GM11168 (cell line): ENCODE data around the gene LCAT.

Experiments used
- in situ Hi-C: fragments of 300-500 bp; cut with MboI; formaldehyde crosslinking; loops from one replicate; pipeline ENCODE4 v1.12.0; 2022; ENCODE audit warnings: low sequenced_read_pairs; ENCODE audit not compliant: unreplicated experiment

LCAT gene

GRCh38 chr16:67935101-67935401, 8.9 kb downstream of the LCAT start:
- in situ Hi-C loops: no loop called here

DNA sequence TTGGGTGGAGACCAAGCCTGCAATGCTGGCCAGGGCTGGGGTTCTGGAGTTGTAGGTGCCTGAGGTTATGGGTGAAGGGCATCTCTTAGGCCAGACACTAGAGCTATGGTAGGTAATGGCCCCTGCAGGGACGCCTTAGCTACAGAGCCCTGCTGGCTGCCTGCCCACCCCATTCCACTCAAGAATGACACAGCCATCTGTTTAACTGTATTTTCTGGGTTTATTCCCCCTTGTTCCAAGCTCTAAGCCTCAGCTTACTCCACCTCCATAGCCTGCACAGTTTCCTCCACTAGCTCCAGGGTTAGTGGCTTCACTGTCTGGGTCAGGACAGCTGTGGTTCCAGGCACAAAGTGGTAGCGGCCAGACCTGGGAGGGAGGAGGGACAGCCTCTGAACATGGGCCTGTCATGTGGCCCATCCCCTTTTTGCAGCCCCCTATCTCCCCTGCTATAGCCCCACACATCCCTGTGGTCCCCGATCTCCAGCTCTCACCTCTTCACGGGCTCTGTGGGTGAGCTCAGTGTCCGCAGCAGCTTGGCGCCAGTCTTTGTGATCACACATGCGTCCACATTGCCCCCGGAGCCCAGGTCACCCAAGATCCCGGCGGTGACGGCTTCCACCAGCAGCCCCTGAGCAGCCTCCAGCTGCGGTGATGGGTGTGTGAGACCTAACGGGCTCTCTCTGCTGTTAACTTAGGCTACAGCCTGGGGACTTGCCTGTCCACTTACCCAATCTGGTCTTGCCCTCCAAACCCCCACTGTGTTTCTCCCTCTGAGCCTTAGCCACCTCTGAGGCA, 9.4 kb downstream of the LCAT start:
- in situ Hi-C loops: no loop called here

DNA sequence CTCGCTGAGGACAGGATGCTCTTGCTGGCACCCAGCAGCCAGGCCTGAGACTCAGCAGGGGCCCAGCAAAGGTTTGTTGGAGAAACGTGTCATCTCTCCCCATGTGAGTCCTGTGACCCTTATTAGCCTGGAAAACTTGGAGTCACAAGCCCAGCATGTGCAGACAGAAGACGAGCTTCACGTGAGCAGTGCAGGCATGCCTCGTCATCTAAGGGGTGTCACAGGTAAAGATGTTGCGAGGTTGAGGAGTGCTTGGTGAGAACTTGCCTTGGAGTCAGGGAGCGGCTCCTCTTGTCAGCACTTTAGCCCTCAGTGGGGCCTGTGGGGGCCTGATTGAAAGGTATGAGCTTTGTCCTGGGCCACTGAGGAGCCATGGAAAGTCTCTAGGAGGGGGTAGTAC, 10.1 kb downstream of the LCAT start:
- in situ Hi-C loops: no loop called here

DNA sequence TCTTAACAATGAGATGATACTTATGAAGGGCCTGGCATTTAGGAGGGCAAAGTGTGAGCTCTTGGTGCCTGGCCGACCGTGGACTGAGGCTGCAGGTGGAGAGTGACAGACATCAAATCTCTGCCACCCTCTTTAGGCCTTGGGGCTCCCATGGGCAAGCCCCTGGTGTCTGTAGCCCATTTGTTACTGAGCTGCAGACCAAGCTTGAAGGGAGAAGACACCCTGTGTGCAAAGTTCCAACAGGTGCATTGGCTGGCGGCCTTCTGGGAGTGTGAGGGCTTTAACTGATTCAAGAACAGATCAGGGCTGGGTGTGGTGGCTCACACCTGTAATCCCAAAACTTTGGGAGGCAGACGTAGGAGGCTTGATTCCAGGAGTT, 11.5 kb downstream of the LCAT start:
- in situ Hi-C loops: no loop called here

- in situ Hi-C loops: no loop called here
Measured at GRCh38 chr16:67931712-67932461, 12.0 kb downstream of the LCAT start, which contains the start of gene CTRL. CTRL (minus strand) TSS chr16:67931862; CDS start chr16:67931852, 10 bp downstream.

DNA sequence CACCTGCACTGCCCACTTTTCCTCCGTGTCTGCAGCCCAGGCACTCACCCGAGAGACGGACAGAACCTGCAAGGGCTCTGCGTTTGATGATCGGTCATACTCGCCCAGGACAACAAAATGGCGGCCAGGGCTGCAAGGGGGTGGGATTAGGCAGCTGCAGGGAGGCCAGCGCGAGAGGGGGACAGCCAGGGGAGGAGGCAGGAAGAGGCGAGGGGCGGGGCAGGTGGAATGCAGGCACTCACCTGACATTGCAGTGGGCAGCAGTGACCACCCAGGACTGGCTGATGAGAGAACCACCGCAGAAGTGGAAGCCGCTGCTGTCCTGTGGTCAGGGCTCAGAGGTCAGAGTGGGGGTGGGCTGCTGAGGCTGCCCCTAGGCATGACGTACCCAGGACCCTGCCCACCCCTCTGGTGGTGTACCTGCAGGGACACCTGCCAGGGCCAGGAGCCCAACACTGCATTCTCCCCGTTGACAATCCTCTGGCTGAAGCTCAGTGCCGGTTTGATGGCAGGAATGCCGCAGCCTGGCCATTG, 13.2 kb downstream of the LCAT start:
- in situ Hi-C loops: no loop called here

GRCh38 chr16:67930191-67930590, 13.7 kb downstream of the LCAT start:
- in situ Hi-C loops: no loop called here

GRCh38 chr16:67928561-67929364, 15.2 kb downstream of the LCAT start:
- in situ Hi-C loops: no loop called here

GRCh38 chr16:67928147-67928546, 15.8 kb downstream of the LCAT start:
- in situ Hi-C loops: no loop called here

DNA sequence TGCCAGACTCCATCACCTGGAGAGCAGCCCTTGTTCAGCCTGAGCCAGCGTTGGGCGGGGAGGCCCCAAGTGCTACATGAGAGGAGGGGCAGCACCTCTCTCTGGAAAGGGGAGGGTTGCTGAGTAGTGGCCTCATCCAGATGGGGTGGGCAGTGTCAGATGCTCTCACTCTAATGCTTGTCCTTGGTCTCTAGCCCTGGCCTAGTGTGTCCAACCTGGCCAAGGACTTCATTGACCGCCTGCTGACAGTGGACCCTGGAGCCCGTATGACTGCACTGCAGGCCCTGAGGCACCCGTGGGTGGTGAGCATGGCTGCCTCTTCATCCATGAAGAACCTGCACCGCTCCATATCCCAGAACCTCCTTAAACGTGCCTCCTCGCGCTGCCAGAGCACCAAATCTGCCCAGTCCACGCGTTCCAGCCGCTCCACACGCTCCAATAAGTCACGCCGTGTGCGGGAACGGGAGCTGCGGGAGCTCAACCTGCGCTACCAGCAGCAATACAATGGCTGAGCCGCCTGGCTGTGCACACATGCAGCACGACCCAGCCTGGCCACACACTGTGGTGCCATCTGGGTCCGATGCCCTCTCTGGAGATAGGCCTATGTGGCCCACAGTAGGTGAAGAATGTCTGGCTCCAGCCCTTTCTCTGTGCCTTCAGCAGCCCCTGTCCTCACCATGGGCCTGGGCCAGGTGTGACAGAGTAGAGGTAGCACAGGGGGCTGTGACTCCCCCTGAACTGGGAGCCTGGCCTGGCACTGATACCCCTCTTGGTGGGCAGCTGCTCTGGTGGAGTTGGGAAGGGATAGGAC, 16.6 kb downstream of the LCAT start:
- in situ Hi-C loops: no loop called here

DNA sequence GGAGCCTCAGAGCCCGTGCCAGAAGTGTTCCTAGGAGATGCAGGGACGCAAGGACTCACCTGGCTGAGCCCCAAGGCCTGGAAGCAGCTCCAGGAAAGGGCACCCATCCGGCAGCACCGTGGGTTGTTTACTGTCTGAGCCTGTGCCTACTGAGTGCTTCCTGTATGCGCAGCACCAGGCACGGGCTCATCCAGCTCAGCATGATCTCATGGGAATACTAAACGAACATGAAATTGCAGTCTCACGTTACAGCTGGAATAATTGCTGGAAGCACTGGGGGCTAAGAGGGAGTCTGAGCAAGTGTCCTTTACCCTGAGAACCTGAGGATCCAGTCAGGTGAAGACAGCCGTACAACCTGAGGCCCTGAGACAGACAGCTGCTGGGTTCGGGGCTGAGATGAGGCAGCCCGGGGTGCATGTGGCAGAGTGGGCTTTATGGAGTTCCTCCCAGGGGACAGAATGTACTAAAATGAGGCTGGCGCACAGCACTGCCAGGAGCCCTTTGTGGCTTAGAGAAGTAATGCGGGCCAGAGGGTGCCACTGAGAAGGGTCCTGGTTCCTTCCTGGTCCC, 17.7 kb downstream of the LCAT start:
- in situ Hi-C loops: no loop called here

DNA sequence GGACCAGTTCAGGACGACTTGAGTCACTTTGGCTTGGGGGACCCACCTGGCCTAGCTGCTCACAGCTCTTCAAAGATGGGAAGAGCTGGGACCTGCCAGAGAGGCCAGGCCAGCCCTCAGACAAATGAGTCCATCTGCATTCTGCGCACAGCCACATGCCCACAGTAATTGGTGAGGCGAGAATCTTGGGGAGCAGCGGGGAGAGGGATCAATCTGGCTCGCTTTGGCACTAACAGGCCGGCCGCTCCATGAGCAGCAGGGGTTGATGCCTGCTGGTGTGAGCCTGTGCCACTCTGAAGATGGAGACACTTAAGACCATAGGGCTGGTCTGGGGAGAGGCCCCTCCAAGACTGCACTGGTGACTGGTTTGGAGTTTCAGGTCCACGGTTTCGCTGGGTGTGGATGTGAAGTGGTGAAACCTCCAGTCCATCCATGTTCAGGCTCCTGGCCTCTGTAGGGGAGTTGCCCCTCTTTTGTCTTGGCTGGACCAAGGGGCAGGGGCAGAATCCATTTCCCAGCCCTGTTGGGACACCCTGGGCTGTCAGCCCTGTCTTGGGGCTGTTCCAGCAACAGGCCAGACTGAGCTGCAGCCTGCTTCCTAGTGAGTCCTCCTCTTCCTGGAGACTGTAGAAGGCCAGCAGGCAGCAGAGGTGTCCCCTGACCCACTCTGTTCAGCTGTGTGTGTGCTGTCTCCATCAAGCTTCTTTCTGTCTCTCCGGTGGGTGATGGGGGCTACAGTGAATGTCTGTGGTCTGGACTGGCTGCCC, 19.6 kb downstream of the LCAT start:
- in situ Hi-C loops: no loop called here

DNA sequence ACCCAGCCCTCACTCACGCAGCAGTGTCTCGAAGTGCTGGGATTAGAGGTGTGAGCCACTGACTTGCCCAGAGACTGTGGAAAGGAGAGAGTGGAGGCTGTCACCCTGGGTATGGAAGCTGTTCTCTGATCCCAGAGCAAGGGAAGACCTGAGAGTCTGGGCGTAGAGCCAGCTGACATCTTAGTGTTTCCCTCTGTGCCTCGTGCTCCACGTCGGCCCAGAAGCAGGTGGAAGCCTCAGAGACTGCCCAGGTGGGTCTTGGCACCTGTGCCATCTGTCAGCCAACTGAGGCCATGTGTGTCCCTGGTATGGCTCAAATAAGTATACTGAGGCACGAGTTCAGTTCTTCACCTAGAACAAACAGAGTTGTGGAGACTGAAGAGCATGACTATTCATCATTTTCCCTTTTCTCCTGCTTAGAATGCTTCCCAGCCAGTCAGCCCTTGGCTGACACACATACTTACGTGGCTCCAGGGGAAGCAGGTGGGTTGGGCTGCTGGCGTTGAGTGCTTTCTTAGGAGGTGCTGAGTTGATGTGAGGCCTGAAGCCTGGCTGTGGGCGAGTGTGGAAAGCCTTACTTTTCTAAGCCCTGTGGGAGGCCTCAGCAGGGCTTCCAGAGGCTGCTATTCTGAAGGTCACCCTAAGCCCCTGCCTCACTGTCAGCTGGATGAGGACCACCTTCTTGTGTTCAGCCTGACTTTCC, 20.4 kb downstream of the LCAT start:
- in situ Hi-C loops: no loop called here

DNA sequence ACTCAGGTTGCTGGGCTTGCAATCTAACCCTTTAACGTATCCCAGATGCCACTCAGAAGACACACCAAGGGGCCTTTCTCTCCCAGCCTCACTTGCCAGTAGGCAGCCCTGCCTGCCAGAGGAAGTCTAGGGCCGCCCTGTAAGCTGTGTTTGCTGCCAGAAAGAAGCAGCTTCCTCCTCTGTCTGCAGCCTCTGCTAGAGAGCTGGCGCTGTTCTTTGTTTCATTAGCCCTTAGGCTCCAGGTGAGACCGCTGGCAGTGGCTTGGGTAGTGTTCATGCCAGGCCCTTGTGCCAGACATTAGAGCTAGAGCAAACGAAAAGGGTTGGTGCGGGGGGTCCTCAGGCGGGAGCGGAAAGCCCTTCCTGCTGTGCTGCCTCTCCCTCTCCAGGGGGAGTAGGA, 21.2 kb downstream of the LCAT start:
- in situ Hi-C loops: no loop called here

GRCh38 chr16:67922221-67922620, 21.7 kb downstream of the LCAT start:
- in situ Hi-C loops: no loop called here

- in situ Hi-C loops: no loop called here
Measured at GRCh38 chr16:67919622-67920221, 24.2 kb downstream of the LCAT start.

DNA sequence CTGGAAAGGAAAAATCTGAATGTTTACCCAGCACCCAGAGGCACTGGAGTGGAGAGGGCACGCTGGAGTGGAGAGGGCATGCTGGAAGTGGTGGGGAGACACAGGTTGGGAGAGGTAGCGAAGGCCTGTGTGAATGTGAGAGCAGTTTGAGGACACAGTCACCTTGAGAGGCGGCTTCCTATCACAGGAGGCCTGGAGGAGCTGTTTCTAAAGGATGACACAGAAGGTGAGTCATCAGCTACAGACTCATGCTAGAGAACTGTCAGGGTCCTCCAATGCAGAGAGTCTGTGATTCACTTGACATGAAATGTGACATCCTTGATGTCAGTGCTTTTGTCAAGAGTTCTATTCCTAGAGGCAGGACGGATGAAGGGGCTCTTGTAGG, 26.1 kb downstream of the LCAT start:
- in situ Hi-C loops: no loop called here
